Heart left ventricle (tissue), 16 donors: ENCODE results near the gene SYCP2L. TPM values are rescaled to one million over a fixed set of nuclear protein-coding genes. Genes with fewer than 3 reads are reported as not detected.
"Not testable (repeated sequence)": the region's sequence is repeated elsewhere in the genome, so short reads cannot be mapped to it uniquely, and the experiment has no call there.

Experiments used
- ATAC-seq, 4 donors: fragments of 200-7000 bp; cut with Tn5 transposase; one replicate each; pipeline ENCODE4 v1.9.1; 2020 to 2022; ENCODE audit warnings: moderate library complexity in 4 of 4, mild to moderate bottlenecking in 3 of 4, moderate number of reproducible peaks in 1 of 4
- DNase-seq, 5 donors: peaks; one replicate each; pipeline ENCODE4 v3.0.0-alpha.2; 2020
- H3K27ac ChIP-seq, 12 donors: fragments of 200-600 bp; sonication (generic) in 4 of 12; one replicate each; pipeline versions ENCODE4 v1.5.0 to v1.8.0; 2016 to 2022; ENCODE audit warnings: mild to moderate bottlenecking in 2 of 12
- H3K27me3 ChIP-seq, 9 donors: fragments of 200-600 bp; sonication (generic) in 2 of 9; one replicate each; pipeline versions ENCODE4 v1.5.1 to v1.8.0; 2016 to 2022; ENCODE audit warnings: mild to moderate bottlenecking in 3 of 9
- H3K36me3 ChIP-seq, 9 donors: fragments of 200-600 bp; sonication (generic) in 2 of 9; one replicate each; pipeline versions ENCODE4 v1.5.0 to v1.8.0; 2018 to 2022; ENCODE audit warnings: mild to moderate bottlenecking in 2 of 9
- H3K4me1 ChIP-seq, 12 donors: fragments of 200-600 bp; sonication (generic) in 4 of 12; one replicate each; pipeline versions ENCODE4 v1.5.0 to v1.8.0; 2016 to 2022; ENCODE audit warnings: mild to moderate bottlenecking in 3 of 12
- H3K4me3 ChIP-seq, 12 donors: fragments of 200-600 bp; sonication (generic) in 4 of 12; one replicate each; pipeline versions ENCODE4 v1.5.0 to v1.8.0; 2017 to 2022; ENCODE audit warnings: mild to moderate bottlenecking in 9 of 12, moderate library complexity in 4 of 12
- H3K9me3 ChIP-seq, 12 donors: fragments of 200-600 bp; sonication (generic) in 4 of 12; one replicate each; pipeline versions ENCODE4 v1.5.0 to v1.8.0; 2016 to 2022; ENCODE audit warnings: mild to moderate bottlenecking in 1 of 12
- CTCF ChIP-seq, 12 donors: fragments of 200-600 bp; sonication (generic) in 4 of 12; IDR thresholded peaks; one replicate each; pipeline versions ENCODE4 v1.5.0 to v1.8.0; 2018 to 2022; ENCODE audit warnings: antibody characterized with exemption in 12 of 12, mild to moderate bottlenecking in 5 of 12
- POLR2A ChIP-seq, 2 donors: fragments of 450-650 bp; IDR thresholded peaks; one replicate each; pipeline ENCODE4 v1.6.1; 2017; ENCODE audit warnings: antibody characterized with exemption in 2 of 2, mild to moderate bottlenecking in 2 of 2, moderate library complexity in 2 of 2
- WGBS, 4 donors: extraction: QIAGEN DNeasy Blood & Tissue Kit in 2 of 4; methylation state at CpG; one replicate each; pipeline versions ENCODE4 v1.1.5 to v1.1.7; 2013 to 2018; 5-methylcytosine and 5-hydroxymethylcytosine counted together
- intact Hi-C, 10 donors: fragments of 100-400 bp; cut with DNase I; formaldehyde crosslinking; loops; one replicate each; pipeline versions ENCODE4 v1.11.1 to v1.14.2; 2022
- polyA plus RNA-seq, 2 donors: library from polyadenylated mRNA; stranded (reverse); fragments of 200-250 nt; gene quantifications; one replicate each; pipeline ENCODE4 v1.2.3, GENCODE V29; 2013
- total RNA-seq, 9 donors: library from RNA; depleted of rRNA in 2 of 9; stranded (reverse); fragments of >200 nt in 2 of 9; fragmentation: NEBNext Ultra II Directional in 3 of 9; extraction: Animal tissue kit (Norgen Biotek cat#: 25700) in 3 of 9; gene quantifications; one replicate each; pipeline versions ENCODE4 v1.1.0 to v1.2.4, GENCODE V29; 2016 to 2023
- donor health status: ischemic (EF 13 %, LVEDD 7.1; RV severe dilation, severe dysfunction).
- donor health status: healthy with polysubstance abuse.
- donor health status: DM: no; HTN: yes; CAD: no.
- donor health status: DM: no; HTN: no; CAD: no.
- donor health status: ischemic (EF 25% LVEDD 6.9; RV normal size, moderate dysfunction).
- donor health status: ischemic (EF 25% LVEDD 5.7; RV mildly dilated, moderate dysfunction).
- donor health status: healthy.
- donor health status: DM: yes; HTN: yes; CAD: no.
- donor health status: ischemic (EF 35%, LVEDD 5.7; RV mildly dilated, moderate dysfunction).
- donor health status: nonischemic (EF 11% LVEDD 7.7; RV severe dilation, severe dysfunction).
- donor health status: DM: yes; HTN: yes; CAD: no.
- donor health status: PGD.
- donor health status: ischemic (EF 29% LVEDD 5.4; RV normal size, mild dysfunction).
- donor health status: nonischemic (EF 23%, LVEDD 6.1; RV moderate dilation, normal function).

Gene SYCP2L
- total and polyA plus RNA-seq, 11 donors = 0.10 to 1.3 (median 0.50) TPM; not detected in 1

GRCh38 chr6:11002176-11002575 is 115.3 kb downstream of the SYCP2L start:
- DNase-seq (no peak), ATAC-seq (no peak)
- Histone ChIP-seq H3K27ac (no peak overlapping the region), H3K4me1 (peaks cover 0 to 15% (median 0%) of the 10 kb centered on the region in 12 donors), H3K27me3 (no peaks in the 10 kb centered on the region), H3K36me3 (no peaks in the 10 kb centered on the region), H3K4me3 (no peak overlapping the region), H3K9me3 (no peaks in the 10 kb centered on the region)
- no peak for TF ChIP-seq CTCF (IDR thresholded peaks at IDR 0.05)
- no peak for TF ChIP-seq POLR2A (IDR thresholded peaks at IDR 0.05)
- intact Hi-C loops = loop anchor here in 1 of 10 donors (5.0 kb wide), 1 partner anchor 40 kb away; the partner anchor contains the start of gene ELOVL2
- WGBS, 4 donors = 83 to 96% (median 93%) methylated on average over 2 of the region's 2 CpGs

- intact Hi-C loops = loop anchor here in 1 of 10 donors (5.0 kb wide), 1 partner anchor 39 kb away; the partner anchor contains the start of gene ELOVL2
- not testable (repeated sequence) for H3K4me3 ChIP-seq, ATAC-seq, H3K9me3 ChIP-seq, H3K27ac ChIP-seq, DNase-seq, H3K36me3 ChIP-seq, H3K27me3 ChIP-seq
- H3K4me1 ChIP-seq = peaks cover 0 to 15% (median 0%) of the 10 kb centered on the region in 12 donors
- 91 to 95% (median 92%) methylated on average over 5 of the region's 5 CpGs for WGBS, 4 donors
These were observed 116.4 kb downstream of the SYCP2L start for GRCh38 chr6:11003297-11003696.

- Histone ChIP-seq H3K4me1 (peaks cover 0 to 18% (median 5%) of the 10 kb centered on the region in 12 donors), H3K9me3 (no peaks in the 10 kb centered on the region), H3K27ac (no peak overlapping the region), H3K36me3 (no peaks in the 10 kb centered on the region), H3K27me3 (peaks cover 0 to 9% (median 0%) of the 10 kb centered on the region in 9 donors), H3K4me3 (no peak overlapping the region)
- no peak for ATAC-seq
- 62 to 76% (median 66%) methylated on average over 4 of the region's 4 CpGs for WGBS, 4 donors
- no peak for TF ChIP-seq CTCF (IDR thresholded peaks at IDR 0.05)
- TF ChIP-seq POLR2A (IDR thresholded peaks at IDR 0.05) = no peak
- no peak for DNase-seq
- intact Hi-C loops = loop anchor here in 1 of 10 donors (5.0 kb wide), 1 partner anchor 44 kb away; no protein-coding TSS in a partner anchor
These were observed 119.2 kb downstream of the SYCP2L start for GRCh38 chr6:11006061-11006460.

GRCh38 chr6:11007715-11008608 is 121.1 kb downstream of the SYCP2L start:
- Histone ChIP-seq H3K4me1 (peaks cover 0 to 29% (median 7%) of the 10 kb centered on the region in 12 donors), H3K27ac (peak overlapping the region in 2 of 12 donors; percentile 26 to 31), H3K4me3 (no peak overlapping the region), H3K27me3 (peaks cover 0 to 14% (median 0%) of the 10 kb centered on the region in 9 donors), H3K9me3 (no peaks in the 10 kb centered on the region), H3K36me3 (no peaks in the 10 kb centered on the region)
- no peak for ATAC-seq
- 70 to 74% (median 71%) methylated on average over 10 of the region's 10 CpGs for WGBS, 4 donors
- no peak for DNase-seq
- intact Hi-C loops = loop anchor here in 1 of 10 donors (5.0 kb wide), 1 partner anchor 46 kb away; no protein-coding TSS in a partner anchor
- TF ChIP-seq POLR2A (IDR thresholded peaks at IDR 0.05) (no peak), CTCF (IDR thresholded peaks at IDR 0.05) (no peak)
